HG03571 (cell line): Measurements from ENCODE around the gene RGP1.

ENCODE experiments used
- ATAC-seq: cut with Tn5 transposase; IDR thresholded peaks from one replicate; pipeline ENCODE4 v1.9.1; 2021; ENCODE audit not compliant: unreplicated experiment

Gene RGP1

GRCh38 chr9:35767458-35767857, 18.4 kb downstream of the RGP1 start:
- no peak for ATAC-seq

- ATAC-seq = no peak
These were observed 20.7 kb downstream of the RGP1 start for GRCh38 chr9:35769763-35770162.

- no peak for ATAC-seq
These were observed 22.0 kb downstream of the RGP1 start for GRCh38 chr9:35771075-35771433.

- no peak for ATAC-seq
These were observed 22.4 kb downstream of the RGP1 start for GRCh38 chr9:35771534-35771933.

GRCh38 chr9:35771943-35772342, 22.9 kb downstream of the RGP1 start:
- ATAC-seq = no peak

- no peak for ATAC-seq
These were observed 26.0 kb downstream of the RGP1 start for GRCh38 chr9:35774907-35775635.

- no peak for ATAC-seq
These were observed 26.9 kb downstream of the RGP1 start for GRCh38 chr9:35776018-35776417.

- ATAC-seq = no peak
These were observed 29.4 kb downstream of the RGP1 start for GRCh38 chr9:35778496-35778895.

GRCh38 chr9:35781066-35781465, 32.0 kb downstream of the RGP1 start:
- ATAC-seq = no peak

GRCh38 chr9:35783418-35783817, 34.3 kb downstream of the RGP1 start:
- no peak for ATAC-seq

- ATAC-seq = no peak
These were observed 40.5 kb downstream of the RGP1 start for GRCh38 chr9:35789541-35789940.

- no peak for ATAC-seq
These were observed 40.9 kb downstream of the RGP1 start for GRCh38 chr9:35790025-35790384.

GRCh38 chr9:35790385-35791296, 41.6 kb downstream of the RGP1 start:
- no peak for ATAC-seq

- no peak for ATAC-seq
These were observed 42.3 kb downstream of the RGP1 start, which contains the start of gene NPR2 for GRCh38 chr9:35791297-35791921. Gene NPR2, plus strand, starts transcription at chr9:35791591. Its CDS starts 818 bp downstream, at chr9:35792409.

- no peak for ATAC-seq
These were observed 43.1 kb downstream of the RGP1 start for GRCh38 chr9:35792024-35792813.

GRCh38 chr9:35792826-35793225, 43.7 kb downstream of the RGP1 start:
- no peak for ATAC-seq

GRCh38 chr9:35793461-35793860, 44.4 kb downstream of the RGP1 start:
- no peak for ATAC-seq

- ATAC-seq = no peak
These were observed 46.6 kb downstream of the RGP1 start for GRCh38 chr9:35795695-35796094.

- ATAC-seq = no peak
These were observed 48.4 kb downstream of the RGP1 start for GRCh38 chr9:35797311-35798109.
